UCSD-AML1 (cell line): ENCODE data around the gene WDR48.

Experiments used
- DNase-seq: peaks from one replicate; lab custom pipeline; 2025; ENCODE audit not compliant: unreplicated experiment; lab: John Stamatoyannopoulos, UW

Gene WDR48

DNA sequence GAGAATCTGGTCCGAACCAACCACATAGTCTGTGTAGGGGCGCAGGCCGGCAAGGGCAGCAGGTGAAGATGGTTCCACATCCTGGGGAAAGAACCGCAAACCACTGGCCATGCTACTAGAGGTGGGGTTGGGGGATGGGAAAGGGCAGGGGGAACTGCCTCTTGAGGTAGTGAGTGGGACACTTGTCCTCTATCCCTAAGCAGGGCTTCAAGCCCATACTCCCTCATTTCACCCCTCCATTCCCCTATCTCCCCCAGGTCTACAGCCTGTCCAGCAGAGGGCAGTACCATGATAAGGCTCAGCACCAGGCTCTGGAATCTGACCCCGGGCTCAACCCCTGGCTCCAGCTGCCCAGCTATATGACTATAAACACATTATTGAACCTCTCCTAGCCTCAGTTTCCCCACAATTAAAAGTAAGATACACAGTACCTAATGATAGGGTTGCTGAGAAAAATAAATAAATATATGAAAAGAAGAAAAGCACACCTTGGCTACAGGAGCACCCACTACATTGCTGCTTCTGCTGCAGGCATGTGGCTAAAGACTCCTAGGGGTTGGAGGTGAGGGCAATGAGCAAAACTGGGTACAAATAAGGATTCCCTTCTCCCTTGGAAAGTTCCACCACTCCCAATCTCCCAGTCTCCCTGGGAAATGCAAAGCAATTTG is 49.3 kb downstream of the WDR48 start:
- DNase-seq: no peak

DNA sequence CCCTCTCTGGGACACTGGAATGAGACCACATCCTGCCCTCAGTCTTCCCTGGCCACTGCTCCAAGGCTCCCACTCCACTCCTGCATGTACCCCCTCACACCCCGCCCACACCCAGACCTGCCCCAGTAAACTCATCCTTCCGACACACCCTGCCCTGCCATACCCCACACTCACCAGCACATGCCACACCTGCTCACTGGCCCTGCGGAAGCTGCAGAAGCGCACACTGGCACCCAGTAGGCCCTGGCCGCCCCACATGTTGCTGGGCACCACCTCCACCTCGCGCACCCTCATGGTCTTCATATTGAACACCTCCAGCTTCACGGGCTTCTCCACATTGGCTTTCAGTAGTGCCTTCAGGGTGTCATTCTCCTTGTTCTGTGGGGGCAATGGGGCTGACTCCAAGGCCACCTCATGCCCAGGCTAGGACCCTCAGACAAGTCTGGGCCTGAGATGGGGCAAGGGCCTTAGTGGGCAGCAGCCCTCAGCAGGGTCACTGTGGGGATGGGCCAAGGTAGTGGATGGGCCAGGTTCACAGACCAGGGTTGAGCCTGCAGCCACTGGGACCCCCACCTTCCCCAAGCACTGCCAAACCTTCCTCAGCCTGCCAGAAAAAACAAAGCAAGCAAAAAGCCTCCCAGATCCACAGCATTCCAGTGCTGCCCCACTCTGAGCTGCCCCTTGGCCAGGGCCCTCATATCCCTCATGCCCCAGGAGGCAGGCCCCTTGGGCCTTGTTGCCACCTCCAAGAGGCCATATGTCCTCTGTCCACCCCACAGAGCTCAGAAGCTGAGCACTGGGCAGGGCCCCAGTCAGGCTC is 50.9 kb downstream of the WDR48 start:
- no peak for DNase-seq

DNA sequence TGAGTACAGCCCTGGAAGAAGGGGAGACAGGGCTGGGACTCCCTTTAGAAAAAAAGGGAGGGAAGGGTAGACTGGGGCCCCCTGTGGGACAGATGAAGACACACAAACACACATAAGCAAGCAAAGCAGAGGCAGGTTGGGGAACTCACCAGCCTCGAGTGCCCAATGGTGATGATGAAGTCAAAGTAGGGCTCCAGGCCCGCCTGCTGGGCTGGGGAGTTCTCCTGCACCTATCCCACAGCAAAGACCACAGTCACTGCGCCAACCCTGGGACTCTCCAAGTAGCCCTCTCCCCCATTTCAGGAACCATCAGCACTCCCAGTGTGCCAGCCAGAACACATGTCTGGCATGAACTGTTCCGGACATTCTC is 51.5 kb downstream of the WDR48 start:
- no peak for DNase-seq

DNA sequence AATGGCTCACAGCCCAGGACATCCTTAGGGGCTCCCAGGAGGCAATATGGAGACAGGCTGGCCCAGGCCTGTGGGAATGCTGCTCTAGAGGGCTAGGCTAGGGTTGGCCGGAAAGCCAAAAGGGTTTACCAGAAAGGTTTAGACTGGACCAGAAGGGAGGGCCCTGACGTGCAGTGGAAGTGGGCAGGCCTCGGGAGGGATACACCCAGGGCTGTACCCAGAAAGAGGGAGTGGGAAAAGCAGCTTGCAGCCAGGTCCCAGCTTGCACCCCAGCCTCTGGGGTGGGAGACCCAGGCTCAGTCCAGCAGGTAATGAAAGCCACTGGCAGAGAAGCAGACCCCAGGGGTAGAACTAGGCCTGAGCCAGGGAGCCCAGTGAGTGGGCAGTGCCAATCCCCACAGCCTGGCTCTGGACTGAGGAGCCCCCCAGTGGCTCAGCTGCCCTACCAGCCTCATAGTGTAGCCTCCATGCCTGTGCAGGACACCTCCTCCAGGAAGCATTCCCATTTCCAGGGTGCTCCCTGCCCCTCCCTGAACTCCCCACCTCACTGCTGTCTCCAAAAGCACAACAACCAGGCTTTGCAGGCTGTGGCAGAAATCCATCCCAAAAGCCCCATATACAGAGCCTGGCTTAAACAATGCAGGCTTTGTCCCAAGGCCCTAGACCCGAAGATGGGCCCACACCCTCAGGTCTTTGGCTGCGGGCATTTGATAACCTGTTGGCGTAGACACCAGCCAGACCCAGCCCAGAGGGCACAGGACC is 52.2 kb downstream of the WDR48 start:
- DNase-seq: no peak

DNA sequence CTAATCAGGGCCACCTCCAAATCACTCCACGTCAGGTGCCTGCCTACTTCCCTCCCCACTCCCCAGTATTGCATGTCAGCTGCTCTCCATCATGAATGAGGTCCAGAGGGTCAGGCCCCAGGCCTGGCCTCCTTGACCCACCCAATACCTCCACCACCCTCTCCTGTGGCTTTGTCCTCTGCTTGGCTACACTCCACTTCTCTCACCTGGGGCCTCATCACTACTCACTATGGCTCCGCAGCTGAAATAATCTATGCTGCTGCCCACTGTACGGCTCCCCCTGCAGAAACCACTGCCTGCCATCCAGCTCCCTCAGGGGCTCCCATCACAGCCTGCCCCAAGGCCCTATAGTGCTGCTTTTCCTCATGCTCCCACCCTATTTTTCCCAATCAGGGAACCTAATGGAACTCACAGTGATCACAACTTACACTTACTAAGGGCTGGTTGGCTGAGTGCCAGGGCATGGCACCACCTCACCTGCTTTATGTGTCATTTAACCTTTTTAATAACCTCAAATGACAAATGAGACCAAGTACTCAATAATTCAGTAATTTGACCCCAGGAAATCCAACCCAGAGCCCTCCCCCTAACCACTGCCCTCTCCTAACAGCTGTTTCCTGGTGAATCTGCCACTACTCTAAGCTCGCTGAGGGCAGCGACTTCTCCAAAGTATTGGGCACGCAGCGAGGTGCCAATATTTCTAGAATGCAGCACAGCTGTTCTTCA is 53.3 kb downstream of the WDR48 start:
- no peak for DNase-seq

DNA sequence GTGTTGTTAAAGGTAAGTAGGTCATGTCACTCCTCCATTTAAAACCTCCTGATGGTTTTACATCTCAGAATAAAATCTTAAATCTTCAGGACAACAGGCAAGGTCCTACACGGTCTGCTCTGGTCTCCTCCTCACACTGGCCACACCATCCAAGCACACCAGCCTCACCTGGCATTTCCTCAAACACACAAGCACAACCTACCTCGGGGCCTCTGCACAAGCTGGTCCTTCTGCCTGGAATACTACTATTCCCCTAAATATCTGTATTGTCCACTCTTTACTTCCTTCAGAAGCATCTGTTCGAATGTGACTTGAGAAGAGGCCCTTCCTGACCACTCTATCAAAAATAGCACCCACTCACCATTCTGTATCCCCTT is 53.9 kb downstream of the WDR48 start:
- DNase-seq: no peak

DNA sequence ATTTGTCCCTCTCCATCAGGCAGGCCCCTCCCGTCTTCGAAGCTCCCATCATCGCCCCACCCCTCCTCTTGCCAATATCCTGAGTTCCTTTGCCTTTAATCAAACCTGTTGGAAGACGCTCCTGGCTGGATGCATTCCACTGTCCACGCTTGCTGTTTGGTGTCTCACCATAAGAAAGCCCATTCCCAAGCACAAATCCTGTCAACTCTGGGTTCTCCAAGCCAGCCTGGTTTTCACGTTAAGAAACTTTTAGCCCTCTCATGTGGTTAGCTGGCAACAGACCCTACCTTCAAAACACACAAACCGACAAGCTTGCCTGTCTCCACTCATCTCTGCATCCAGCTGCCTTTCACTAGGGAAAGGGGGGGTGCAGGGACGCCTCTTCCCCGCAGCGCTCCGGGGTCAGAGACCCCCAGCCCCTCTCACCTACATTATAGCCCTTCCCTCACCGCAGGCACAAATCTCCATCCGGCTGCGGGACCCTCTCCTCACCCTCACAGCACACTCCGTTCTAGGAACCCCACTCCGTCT is 54.5 kb downstream of the WDR48 start:
- no peak for DNase-seq

DNA sequence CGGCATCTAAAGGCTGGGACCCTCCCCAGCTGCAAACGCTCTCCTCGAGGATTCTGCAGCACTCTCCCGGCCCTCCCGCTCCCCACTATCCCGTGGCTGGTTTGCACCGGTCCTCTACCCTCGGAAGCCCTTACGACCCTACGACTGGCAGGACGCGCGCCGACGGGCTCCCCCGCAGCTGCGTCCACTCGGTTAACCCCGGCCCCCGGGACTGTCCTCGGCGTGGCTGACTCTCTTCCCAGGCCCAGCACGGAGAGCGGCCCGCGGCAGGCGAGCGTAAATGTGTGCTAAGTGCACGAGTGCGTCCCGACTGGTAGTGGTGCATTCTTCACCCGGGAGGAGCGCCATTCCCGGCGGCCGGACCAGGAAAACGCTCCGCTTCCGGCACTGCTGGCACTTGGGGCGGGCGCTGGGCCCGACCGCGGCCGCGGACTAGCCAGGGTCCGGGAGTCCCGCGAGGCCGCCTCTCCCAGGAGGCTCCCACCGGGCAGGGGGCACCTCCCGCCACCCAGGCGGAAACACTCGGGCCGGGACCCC is 55.1 kb downstream of the WDR48 start:
- DNase-seq: no peak

DNA sequence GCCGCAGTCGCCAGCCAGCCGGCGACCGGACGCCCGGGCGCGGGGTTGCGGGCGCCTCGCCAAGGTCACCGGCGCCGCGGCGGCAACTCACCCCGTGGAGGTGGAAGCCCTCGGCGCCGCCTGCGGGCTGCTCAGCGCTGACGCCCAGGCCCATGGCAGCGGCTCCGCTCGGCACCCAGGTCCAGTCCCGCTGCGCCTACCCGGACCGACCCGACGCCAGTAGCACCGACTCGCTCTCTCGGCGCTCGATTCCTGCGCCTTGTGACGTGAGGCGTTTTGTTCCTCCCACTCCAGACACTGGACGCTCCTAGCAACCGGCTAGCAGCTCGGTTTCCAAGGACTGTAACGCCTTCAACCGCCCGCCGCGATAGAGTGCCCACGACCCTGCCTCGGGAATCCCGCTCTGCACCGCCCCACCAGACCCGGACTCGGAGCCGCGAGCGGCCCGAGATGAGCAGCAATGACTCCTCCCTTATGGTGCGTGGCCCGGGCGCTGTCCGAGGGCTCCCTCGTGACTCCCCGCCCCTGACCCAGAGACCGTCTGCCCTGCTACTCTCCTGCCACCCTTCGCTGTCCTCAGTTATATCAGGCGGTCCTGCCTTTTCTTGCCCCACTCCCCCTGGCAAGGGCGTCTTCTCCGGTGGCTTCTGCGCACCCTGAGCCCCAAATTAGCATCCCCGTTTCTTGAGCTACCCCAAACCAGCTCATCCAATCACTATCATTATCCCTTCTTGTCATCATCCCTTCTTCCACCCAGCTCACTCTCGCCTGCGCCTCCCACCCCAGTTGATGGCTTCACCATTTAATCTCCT is 55.8 kb downstream of the WDR48 start, which contains the start of the genes GORASP1 and TTC21A:
GORASP1 (minus strand) TSS at position 240 of the 812 bp plus-strand sequence; CDS start at position 154, 86 bp downstream.
TTC21A (plus strand) TSS at position 293 of the 812 bp plus-strand sequence; CDS start at position 451, 158 bp downstream.
- peak; percentile 77 for DNase-seq

DNA sequence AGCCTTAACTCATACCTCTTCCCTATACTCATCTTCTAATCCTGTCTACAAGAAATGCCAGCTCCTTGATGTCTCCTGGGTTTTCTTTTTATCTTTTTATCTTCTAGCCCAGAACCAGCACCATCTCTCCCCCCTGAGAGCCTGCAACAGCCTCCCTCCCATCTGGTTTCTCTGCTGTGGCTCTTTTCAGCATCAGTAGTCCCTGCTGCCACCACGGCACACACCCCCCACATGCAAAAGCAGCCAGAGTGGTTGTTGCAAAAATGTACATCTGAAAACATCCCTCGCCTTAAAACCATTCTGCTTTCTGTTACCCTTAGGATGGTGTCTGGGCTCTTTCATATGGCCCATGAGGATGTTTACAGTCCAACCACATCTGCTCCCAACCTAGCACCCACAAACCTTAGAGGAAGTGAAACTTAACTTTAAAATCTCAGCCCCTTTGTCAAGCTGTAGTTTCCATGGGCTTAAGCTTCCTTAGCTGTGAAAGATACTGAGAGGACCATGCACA is 56.4 kb downstream of the WDR48 start:
- no peak for DNase-seq

DNA sequence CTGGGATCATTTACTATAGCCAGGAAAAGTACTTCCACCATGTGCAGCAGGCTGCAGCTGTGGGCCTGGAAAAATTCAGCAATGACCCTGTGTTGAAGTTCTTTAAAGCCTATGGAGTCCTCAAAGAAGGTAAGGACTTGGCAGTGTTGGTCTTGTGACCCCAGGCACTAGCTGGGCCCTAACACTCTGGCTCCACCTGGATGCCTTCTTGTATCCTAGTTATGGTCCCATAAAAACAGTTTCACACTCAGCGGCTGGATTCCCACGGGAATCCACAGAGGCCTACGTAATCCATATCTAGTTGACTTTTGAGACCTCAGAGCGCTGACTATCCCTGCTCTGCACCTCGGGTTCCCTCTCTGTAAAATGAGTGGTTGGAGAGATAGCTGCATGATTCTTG is 57.3 kb downstream of the WDR48 start:
- no peak for DNase-seq

DNA sequence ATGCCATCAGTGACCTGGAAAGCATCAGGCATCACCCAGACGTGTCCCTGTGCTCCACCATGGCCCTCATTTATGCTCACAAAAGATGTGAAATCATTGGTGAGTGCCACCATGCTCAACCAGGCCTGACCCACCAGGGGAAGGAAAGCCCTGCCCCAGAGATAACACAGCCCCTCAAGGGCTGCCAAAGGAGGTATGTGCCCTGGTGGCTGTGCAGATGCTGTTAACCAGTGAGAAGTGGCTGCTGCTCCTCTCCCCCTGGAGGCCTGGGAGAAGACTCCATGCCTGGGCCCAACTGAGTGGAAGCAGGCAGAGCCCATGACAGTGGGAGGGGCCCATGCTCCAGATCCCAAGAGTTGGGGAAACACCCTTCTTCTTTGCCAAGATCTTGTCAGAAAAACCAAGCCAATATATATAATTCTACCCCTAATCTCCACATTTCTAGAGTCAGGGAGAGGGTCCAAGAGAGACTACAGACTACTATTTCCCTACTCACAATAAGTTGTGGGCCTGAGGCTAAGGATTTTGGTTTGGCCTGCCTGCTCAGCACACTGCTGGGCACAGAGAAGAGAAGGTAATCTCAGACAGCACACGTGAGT is 58.3 kb downstream of the WDR48 start:
- DNase-seq: no peak

DNA sequence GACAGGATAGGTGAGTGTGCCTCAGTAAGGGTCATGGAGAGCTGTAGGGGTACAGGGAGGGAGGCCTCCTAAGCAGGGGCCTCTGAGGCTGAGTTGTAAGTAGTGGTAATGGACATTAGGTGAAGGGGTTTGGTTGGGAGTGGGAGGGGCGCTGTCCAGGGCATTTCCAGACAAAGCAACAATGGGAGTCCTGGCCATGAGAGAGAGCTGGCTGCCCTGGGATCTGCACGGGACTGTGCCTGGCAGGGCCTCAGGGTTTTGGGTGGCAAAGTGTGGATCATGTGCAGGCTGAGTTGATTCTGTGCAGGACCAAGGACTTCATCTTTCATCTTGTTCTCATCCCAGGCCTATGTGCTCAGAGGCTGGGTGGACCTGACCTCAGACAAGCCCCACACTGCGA is 60.3 kb downstream of the WDR48 start:
- no peak for DNase-seq

DNA sequence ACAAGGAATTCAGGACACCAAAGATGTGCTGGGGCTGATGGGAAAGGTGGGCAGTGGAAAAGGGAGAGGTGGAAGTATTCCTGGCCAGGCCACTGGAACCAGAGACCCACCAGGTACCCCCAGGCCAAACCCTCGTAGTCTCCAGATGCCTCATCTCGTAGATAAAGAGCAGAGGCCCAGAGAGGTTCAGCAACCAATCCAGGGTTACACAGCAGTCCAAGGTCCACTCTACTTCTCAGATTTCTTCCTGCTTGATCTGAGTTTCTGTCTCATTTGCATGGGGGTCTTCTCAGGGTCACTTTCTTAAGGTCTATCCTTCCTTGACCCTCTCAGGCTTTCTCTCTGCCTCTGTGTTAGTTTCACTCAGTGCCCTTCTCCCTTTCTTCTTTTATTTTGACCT is 60.7 kb downstream of the WDR48 start:
- no peak for DNase-seq

DNA sequence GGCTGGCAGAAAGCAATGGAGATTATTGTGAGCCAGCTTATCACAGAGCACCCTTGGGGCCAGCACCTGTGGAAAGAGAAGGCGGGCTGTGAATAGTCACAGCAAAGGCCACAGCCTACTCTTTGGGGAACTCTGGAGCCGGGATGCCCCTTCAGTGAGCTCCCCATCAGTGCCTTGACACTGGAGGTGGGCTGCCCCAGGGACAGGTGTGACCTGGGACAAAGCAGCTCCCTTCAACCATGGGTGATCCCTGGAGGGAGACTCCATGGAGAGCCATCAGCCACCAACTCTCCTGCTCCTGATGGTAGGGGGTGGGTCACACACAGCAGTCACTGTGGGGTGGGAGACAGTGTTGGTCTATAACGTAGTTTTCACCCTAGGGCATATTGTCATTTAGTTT is 61.5 kb downstream of the WDR48 start:
- no peak for DNase-seq

DNA sequence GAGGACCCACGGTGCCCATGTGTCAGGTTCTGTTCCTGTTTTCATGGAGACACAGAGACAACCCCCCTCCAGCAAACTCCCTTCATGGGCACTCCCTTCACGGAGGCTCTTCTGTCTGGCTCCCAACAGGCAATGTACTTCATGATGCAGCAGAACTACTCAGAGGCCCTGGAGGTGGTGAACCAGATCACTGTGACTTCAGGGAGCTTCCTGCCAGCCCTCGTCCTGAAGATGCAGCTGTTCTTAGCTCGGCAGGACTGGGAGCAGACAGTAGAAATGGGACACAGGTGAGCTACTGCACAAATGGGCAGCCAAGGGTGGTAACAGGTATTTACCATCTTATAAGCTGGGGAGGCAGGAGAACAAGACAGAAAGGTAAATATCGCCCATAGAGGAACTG is 62.6 kb downstream of the WDR48 start:
- DNase-seq: no peak

DNA sequence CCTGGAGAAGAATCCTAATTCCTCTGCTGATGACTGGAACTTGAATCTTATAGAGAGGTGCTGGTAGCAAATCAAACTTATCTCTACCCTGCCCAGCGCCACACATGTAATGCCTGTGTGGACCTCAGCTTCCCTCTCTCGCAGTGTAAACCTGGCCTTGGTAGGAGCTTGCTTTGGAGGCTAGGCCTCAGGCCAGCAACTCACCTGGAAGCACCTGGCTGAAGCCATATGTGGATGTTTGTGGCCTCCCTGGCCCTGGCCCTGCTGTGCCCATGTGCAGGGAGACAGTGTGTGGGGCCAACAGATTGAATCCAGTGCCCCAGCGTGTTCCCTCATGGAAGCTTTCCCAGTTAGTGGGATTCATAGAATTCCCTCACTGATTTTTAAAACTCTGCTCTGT is 64.1 kb downstream of the WDR48 start:
- DNase-seq: no peak

DNA sequence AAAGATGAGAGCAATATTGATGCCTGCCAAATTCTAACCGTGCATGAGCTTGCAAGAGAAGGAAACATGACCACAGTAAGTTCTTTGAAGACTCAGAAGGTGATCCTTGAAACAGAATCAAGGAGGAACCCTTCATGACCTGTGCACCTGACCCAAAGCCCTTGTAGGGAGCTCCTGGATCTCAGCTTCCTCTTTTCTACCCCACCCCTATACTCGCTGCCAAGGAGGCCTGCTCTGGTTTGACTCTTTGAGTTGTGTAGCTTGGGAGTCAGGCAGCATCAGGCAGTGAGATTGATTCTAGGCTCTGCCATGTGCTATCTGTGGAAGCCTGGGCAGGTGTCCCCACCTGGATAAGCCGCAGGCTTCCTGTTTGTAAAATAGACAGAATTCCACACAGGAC is 66.3 kb downstream of the WDR48 start:
- no peak for DNase-seq
